ENCODE results near the gene CTU2.

CTU2 gene

DNA sequence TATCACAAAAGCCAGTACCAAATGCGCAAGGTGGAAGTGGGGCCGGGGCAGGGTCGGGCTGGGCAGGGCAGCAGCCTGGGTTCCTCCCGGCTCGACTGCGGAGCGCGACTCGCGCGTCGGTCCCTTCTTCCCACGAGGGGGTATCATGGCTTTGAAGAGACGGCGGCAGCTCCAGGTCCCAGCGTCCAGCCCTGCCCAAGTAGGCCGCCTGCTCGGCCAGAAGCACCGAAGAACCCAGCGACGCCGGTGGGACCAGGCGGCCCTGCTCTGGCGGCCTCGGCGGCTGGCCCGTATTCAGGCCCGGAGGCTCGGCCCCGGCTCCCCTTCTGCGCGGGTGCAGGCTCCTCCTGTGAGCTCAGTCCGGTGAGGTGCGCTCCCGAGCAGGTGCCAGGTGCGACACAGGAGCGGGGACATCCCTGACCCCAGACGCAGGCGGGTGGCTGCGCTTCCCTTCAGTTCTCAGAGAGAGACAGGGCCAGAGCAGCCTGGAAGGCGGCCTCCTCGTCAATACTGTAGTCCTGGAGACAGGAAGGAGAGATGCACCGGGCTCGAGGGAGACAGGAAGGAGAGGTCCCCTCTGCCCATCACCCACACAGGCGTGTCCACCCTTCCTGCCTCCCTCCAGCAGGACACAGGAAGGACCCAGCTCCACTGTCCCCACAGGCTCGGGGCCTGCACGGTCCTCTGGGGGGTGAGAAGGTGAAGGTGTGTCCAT, 9.0 kb upstream of the CTU2 start:
- no peak for DNase-seq

DNA sequence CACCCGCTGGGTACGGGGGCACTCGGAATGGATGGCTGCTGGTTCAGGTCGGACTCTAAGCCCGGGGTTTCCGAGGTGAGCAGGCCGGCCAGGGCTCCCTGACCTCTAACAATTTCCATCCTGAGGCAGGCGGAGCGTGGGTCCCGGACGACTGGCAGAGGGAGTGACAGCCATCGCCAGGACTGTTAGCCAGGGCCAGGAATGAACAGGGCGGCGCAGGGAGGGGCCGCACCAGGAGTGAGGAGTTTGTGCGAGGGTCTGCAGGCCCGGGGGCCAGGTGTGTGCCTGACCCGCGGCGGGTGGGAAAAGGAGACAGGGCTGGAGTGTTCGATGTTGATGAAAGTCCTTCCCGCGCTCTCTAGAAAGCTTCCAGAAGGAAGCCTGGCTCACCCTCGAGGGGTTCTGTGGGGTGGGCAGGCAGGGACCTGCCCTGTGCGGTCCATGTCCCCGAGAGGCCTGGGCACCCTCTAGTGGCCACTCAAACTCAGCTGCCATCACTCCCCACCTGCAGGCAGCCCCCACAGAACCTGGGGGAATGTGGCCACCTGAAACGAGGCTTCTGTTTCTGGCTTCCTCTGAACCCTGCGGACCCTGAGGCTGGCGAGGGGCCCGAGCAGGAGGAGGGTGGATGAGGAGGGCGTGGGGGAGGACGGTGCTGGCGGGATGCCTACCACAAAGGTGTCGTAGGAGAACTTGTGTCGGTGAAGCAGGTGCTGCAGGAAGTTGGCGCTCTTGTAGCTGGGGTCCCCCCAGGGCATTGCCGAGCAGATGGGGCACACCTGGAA, 8.3 kb upstream of the CTU2 start:
- no peak for DNase-seq

DNA sequence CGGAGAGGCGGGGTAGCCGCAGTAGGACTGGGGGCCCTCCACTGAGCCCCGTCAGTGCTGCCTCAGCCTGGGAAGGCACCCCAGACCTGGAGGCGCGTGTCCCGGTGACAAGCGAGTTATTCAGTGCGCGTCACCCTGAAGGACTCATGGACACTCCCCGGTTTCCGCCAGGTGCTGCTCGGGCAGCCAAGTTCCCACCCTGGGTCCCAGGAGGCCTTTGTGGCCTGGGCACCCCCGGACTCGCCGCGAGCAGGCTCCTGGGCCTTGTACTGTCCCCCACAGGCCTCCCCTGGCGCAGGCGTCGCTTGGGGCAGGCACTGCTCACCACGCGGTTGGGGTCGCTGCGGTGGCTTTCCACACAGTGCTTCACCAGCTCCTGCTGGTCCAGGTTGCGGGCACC, 7.7 kb upstream of the CTU2 start:
- no peak for DNase-seq

DNA sequence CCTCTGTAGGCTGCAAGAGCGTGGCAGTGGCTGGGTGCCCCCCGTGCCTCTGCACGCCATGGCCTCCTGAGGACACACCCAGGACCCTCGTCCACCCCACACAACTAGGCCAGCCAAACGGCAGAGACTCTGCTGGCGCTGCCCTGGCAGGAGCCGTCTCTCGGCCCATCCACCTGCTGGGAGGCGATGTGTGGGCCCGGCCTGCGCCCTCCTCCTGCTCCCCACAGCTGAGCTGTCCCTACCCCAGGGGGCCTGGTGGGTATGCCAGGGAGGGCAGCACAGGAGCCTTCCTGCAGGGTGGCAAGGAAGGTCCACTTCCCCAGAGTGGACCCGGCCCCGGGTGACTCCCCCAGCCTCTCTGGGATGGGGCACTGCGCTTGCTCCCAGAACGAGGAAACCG, 7.1 kb upstream of the CTU2 start:
- DNase-seq: no peak

DNA sequence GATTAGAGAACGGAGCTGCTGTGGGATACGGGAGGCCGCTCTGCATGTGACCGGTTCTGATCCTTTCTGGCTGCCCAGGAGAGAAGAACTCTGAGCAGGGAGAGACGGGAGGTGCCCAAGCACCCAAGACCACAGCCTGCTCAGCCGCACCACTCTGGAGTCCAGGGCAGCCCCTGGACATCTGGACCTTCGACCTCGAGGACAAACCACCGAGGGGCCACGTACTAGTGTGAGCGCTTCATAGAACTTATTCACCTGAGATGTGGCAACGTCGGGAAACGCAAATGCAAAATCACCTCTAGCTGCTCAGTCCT, 6.0 kb upstream of the CTU2 start:
- DNase-seq: no peak

DNA sequence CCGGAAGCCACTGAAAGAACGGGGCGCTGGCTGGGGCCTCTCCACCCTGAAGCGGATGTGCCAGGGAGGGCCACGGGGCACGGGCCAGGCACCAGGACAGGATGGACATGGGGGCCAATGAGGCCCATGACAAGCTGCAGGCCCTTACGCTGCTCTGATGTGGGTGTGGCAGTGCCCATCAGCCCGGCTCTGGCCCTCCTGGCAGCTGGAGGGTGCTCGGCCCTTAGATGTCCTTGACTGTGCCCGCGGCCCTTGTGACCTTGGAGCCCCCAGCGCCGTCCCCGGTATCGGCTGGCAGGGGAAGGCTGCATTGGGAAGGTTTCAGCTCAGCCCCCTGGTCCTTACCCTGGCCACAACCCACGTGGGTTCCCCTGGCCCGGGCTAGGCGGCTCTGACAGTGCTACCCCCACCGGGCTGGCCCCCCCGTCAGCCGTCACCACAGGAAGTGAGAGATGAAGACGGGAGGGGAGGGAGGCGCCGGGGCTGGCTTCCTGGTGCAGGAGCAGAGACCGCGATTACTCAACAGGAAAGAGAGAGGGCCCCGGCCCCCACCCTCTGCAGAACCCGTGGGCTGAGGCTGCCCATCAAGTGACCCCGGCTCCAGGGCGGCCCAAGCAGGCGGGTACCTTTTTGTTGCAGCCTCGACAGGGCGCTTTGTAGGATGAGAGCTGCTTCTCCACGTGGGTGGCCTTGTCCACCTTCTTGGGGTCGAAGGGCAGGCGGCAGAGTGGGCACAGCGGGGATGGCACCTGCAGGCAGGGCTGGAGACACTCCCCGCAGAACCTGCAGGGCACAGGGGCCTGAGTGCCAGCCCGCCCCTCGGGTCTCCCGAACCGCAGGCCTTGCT, 5.4 kb upstream of the CTU2 start:
- peak; percentile 97 for DNase-seq

DNA sequence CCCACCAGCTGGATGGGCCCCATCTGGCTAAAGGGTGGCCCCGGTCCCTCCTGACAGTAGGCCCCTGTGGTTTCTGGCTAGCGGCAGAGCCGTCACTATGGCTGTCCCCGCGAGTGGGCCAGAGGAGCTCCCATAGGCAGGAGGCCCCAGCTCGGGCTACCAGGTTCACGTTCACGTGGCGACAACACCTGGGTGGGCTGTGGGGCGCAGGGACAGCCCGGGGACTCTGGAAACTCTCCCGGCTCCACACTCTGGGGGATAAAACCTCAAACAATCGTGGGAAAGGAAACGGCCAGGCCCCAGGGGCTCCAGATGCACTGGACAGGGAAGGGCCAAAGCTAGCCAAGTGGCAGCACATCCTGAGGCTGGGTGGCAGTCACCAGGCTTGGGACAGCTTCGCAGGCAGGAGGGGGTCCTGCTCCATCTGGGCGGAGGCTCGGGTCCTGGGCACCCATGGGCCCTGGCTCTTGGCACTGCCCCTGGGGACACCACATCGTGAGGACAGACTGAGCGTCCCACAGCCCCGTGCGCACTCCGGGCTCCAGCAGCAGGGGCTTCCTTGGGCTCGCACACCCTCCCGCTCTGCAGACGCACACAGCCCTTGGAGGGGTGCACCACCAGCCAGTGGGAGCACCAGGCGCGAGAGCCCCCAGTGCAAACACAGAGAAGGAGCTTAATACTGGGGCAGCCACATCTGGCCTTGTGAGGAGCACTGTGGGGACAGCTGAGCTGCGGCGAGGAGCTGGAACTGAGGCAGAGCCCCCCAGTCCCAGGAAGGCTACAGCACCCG, 4.5 kb upstream of the CTU2 start:
- DNase-seq: no peak

DNA sequence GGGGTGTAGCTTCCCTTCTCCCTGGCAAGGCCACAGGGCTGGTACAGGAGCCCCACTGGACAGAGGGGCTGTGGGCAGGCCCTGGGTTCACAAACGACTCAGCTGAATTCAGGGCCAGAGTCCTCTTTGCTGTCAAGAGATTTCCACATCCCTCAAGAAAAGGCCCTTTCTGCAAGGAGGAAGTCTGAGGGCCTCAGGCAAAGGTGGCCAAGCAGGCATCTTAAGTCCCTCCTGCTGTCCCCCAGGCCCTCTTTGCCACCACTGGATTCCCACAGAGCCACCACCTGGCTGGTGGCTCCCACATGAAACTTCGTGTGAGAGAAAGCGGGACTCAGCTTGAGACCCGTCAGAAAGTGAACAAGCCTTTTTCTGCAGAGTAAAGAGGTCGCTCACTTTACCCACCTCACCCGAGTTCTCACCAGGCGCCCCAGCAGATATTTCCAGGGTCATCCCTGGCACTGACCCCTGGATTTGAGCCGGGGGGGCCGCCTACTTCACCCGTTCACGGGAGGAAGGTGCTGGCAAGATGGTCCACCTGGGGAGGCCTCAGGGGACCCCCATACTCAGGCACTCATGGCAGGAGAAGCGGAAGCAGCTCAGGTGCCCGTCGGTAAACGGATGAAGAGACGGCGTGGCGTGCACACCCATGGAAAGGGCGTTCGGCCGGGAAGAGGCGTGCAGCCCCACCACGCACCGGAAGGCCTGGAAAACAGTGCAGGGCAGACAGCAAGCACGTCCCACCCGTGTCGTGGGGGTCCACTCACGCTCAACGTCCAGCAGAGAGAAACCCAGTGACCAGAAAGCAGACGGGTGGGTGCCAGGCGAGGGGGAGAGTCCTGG, 3.7 kb upstream of the CTU2 start:
- peak; percentile 65 to 73 for DNase-seq

DNA sequence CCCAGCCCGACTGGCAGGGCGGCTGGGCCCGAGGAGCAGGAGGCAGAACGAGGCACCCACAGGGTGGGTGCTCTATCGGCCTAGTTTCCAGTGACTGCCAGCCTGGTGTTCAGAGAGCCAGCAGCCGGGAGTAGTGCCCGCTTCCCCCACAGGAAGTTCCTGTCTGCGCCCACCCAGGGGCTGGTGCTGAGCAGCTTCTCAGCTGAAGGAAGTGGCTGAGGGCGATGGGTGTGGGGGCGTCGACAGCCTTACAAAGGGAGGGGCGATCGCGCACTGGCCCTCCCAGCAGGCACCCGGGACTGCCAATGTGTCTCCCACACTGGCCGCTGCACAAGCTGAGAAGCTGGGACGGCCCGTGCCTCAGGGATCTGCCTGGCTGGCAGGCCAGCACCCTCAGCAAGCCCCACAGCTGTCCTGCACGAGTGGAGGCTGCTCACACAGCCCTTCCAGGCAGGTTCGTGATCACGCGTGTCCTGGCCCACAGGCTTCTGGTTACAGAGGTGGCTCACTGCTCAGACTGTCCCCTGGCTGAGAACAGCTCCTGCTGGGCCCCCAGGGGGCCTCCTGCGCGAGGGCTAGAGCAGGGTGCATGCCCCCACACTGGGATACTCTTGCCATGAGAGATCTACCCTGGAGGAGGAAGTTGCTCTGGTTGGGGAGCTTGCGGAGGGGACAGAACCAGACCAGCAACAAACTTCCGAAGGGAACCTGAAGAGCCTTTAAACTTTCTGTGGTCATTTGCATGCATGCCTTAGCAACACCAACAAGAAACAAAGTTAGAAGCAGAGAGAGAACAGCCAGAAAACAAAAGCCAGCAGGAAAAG, 2.6 kb upstream of the CTU2 start:
- peak; percentile 90 to 97 for DNase-seq

DNA sequence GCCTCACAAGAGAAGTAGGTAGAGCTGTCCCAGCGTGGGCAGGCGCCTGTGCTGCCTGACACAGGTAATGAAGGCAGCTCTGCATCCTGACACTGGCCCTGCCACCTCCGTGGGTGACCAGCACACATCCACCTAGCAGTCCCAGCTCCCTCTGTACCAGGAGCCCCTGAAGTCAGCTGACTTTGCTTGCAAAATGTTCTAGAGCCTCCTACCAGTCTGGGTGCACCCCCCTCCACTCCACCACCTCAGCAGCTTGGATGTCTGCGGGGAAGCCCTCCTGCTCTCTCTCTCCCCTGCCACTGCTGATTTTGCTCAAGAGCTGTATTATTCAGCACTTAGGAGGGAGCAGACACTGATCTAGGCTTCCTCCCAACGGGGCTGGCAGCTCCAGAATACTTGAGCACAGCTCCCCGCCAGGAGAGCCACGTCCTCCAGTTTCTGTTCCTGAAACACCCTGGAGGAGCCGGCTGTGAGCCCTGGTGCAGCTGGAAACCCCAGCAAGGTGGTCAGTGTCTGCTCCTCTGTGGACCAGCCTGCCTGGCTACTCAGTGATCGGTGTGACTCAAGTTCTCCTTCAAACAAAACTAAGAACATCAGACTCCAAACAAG, 1.1 kb upstream of the CTU2 start:
- peak; percentile 68 to 72 for DNase-seq

DNA sequence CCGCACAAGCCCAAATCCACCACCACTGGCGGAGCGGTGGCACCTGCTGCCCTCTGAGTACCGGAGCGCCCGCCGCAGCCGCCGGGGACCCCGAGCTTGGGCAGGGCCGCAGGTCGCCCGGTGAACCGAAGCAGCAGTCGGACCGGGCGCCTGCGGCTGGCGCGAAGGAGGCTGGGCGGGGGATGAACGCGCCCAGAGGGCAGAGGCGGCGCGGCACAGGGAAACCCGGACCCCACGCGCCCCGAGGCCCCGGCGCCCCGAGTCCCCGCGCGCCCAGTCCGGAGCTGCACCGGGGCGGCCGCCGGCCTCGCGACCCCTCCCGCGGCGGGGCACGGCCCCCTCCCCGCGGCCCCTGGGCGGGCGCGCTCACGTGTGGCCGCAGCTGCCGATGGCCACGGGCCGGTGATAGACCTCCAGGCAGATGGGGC, 488 bp upstream of the CTU2 start:
- DNase-seq: peak in 1 of 2 donors; percentile 20

DNA sequence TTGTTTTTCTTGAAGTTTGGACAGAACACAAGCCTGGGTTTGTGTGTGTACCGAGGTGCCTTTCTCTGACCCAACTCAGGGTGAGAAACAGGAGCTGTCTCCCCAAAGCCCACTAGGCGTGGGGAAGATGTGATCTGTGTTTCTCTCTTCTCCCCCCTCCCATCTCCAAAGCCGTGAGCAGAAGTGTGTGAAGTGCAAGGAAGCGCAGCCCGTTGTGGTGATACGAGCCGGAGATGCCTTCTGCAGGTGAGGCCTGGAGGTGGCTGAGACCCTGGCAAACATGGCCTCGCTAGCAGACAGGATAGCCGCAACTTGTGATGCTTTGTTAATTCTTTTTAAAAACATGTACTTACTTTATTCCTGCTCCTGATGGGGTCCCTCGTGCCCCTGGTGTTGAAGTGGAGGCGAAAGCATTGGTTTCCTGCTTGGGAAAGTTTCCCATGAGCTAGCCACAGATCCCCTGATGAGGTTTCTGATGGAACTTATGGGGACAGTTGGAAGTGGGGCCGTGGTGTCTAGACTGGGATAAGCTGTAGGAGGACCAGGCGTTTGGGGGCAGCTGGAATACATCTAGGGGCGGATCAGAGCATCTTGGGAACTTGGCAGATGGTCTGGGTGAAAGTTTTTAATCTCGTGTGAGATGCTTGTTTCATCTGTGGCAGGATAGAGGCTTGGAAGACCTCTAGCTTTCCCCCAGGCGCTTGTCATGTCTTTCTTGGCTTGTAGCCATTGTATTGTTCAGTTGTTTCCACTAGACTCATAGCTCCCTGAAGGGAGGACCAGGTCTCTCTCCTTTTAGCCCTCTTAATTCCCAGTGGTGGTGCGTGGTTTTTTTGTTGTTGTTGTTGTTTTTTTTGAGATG, 893 bp downstream of the CTU2 start:
- no peak for DNase-seq

DNA sequence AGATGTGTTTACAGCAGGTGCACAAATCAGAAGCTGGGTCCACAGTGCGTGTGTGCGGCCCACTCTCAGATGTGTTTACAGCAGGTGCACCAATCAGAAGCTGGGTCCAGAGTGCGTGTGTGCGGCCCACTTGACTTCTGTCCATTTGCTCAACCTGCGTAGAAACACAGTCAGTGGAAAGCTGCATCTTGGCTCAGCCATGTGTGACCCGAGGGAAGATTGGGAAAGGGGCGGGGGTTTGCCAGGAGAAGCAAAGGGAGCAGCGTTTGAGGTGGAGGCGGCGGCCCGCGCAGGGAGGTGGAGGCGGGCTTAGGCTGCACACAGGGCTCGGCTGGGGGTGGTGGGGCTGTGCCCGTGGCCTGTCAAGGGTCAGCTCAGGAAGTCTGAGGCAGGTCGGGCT, 4.3 kb downstream of the CTU2 start:
- no peak for DNase-seq

DNA sequence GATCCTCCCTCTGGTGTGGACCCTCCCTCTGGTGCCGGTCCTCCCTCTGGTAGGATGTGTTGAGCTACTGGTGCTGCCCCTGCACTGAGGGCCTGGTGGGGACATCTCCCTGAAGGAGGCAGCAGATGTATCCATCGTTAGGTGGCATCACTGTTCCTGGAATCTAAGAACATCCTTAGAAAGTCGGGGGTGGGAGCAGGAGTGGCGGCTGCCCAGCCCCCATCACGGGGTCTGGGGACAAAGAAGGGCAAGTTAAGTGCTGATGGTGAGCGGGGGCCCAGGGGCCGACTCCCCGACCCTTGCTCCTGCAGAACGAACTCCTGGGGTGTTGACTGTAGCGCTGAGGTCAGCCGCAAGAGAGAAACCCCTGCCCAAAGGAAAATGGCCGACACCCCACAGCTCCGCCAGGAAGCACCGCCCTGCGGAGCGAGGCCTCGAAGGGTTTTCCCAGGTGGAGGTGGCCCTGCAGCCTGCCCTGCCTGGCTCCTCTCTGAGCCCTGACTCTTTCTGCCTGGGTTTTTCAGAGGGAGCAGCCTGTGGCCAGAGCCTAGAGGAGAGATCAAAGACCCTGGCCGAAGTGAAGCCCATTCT, 5.5 kb downstream of the CTU2 start:
- no peak for DNase-seq

DNA sequence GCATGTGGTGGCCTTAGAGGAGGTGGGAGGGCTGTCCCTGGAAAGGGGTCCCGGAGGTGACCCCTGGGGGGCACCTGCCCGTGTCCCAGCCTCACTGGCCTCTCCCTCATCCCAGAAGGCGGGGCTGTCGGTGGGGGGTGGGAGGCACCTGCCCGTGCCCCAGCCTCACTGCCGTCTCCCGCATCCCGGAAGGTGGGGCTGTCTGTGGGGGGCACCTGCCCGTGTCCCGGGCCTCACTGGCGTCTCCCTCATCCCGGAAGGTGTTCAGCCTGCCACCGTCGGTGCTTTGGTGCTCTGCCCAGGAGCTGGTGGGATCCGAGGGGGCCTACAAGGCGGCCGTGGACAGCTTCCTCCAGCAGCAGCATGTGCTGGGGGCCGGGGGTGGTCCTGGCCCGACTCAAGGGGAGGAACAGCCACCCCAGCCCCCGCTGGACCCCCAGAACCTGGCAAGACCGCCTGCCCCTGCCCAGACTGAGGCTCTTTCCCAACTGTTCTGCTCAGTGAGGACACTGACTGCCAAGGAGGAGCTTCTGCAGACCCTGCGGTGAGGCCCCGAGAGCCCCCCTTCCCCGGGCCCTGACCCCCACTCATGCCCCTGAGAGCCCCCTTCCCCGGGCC, 6.2 kb downstream of the CTU2 start:
- DNase-seq: no peak

DNA sequence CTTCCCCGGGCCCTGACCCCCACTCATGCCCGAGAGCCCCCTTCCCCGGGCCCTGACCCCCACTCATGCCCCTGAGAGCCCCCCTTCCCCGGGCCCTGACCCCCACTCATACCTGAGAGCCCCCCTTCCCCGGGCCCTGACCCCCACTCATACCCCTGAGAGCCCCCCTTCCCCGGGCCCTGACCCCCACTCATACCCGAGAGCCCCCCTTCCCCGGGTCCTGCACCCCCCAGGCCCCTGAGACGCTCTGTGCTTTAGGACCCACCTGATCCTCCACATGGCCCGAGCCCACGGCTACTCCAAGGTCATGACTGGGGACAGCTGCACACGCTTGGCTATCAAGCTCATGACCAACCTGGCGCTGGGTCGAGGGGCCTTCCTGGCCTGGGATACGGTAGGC, 6.8 kb downstream of the CTU2 start:
- no peak for DNase-seq

DNA sequence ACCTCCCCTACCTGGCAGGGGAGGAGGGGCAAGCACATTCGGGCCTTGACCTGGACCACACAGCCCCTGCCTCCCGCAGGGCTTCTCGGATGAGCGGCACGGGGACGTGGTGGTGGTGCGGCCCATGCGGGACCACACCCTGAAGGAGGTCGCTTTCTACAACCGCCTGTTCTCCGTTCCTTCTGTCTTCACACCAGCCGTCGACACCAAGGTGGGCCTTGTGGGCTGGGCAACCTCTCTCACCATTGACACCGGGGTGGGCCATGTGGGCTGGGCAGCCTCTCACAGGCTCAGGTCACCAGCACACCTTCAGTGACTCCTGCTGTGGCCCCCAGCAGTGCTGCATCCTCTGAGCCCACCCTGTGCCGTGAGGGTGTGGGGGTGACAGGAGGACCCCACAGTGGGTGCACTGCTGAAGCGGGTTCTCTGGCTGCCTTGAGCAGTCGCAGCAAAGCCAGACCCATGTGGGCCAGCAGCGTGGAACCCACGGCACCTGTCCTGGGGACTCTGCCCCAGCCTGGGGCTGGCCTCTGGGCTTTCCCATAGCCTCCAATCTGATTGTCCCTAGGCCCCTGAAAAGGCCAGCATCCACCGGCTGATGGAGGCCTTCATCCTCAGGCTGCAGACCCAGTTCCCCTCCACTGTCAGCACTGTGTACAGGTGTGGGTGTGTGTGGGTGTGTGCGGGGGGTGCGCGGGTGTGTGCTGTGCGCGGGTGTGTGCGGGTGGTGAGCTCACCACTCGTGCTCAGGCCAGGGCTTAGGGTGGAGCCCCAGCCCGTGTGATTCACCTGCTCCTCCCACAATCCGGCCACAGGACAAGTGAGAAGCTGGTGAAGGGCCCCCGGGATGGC, 7.5 kb downstream of the CTU2 start:
- no peak for DNase-seq
